GM12874 (cell line): ENCODE measurements around the gene ACTRT1.

Experiments used
- CTCF ChIP-seq: IDR thresholded peaks from 2 replicates; pipeline ENCODE4 v1.5.1; 2011; ENCODE audit warnings: low read depth, mild to moderate bottlenecking, control low read depth, low read length, moderate library complexity; ENCODE audit not compliant: insufficient read depth

The ACTRT1 gene

GRCh38 chrX:128012015-128012414, 40.2 kb downstream of the ACTRT1 start:
- no peak for TF ChIP-seq CTCF

GRCh38 chrX:128007882-128008281, 44.3 kb downstream of the ACTRT1 start:
- TF ChIP-seq CTCF = no peak
